Fibroblast of mammary gland (primary cell): ENCODE results near the gene TMCC1.
A peak's percentile ranks its signal among the peaks of the same experiment; 100 is the strongest.
"Not testable (repeated sequence)": the region's sequence is repeated elsewhere in the genome, so short reads cannot be mapped to it uniquely, and the experiment has no call there.

Experiments
- DNase-seq: peaks from one replicate; pipeline ENCODE4 v3.0.0-alpha.2; 2010; ENCODE audit warnings: low read depth
- H3K4me3 ChIP-seq: 2 replicates; pipeline ENCODE4 v1.5.1; 2011; ENCODE audit warnings: low read depth, mild to moderate bottlenecking, low read length, moderate library complexity; ENCODE audit not compliant: control insufficient read depth
- CTCF ChIP-seq: conservative IDR thresholded peaks from 2 replicates; pipeline ENCODE4 v1.5.1; 2011; ENCODE audit warnings: low read depth, low read length, inconsistent platforms; ENCODE audit not compliant: control insufficient read depth, insufficient read depth

Gene TMCC1

DNA sequence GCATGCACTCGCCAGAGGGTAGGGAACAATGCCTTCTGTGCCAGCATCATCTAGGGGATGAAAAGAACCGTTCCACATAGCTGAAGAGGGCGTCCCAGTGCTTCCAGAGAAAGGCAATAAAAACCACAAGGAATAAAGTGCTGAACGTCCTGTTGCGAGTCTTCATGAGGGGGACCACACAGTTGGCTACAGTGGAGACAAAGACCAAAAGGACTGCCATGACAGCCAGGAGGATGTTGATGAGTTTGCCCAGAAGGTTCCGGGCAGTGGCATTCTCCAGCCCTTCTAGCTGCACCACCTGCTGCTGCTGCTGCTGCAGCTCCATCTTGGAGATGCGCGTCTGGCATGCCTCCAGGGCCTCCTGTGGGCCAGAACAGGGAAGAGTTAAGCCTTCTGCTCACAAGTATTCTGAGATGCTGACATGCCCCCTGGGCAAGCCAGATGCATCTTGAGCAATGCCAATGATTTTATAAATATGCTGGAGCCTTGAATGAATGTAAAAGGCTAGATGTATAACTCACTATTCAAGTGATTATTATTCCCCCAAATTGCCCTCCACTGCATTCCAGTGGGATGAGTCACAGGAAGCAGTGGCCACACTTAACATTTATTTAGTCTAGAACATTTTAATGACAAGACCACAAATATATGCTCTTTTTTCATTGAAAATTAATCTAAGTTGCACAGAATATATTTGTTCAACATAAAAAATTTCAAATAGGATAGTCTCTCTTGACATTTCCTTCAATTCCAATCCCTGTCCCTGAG is 241.9 kb downstream of the TMCC1 start:
- peak; percentile 70 for DNase-seq
- no peak overlapping the region for H3K4me3 ChIP-seq
- no peak for TF ChIP-seq CTCF

DNA sequence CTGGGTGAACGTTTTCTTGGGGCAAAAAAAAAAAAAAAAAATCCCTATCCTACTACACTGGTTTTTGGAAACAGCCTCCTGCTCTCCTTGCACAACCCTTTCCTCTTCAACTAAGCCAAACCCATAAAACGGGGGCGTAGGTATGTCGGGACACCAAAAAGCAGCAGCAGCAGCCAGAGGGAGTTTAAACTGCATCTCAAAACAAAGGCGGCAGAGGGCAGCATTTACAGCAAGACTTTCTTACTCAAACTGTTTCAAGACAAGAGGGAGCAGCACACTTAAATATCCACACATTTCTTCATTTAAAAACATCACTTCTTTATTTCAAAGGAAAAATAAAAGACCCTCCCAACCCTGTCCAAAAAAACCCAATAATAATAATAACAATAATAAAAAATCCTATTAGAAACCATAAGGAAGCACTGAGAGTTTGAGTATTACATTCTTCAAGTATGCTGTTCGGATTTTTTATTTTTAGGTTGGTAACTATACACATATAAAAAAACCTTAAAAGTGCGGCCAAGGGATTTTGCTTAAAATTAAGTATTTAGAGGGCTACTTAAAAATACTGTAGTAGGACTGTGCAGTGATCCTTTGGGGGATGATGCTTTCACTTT is 243.1 kb downstream of the TMCC1 start:
- peak; percentile 77 for TF ChIP-seq CTCF
- peak; percentile 90 for DNase-seq

GRCh38 chr3:129648391-129648790 is 245.1 kb downstream of the TMCC1 start:
- no peak for DNase-seq
- no peak for TF ChIP-seq CTCF

More for the DNA sequence above, 243.1 kb downstream of the TMCC1 start:
- no peak overlapping the region for H3K4me3 ChIP-seq

GRCh38 chr3:129645286-129645685 is 248.2 kb downstream of the TMCC1 start:
- no peak for TF ChIP-seq CTCF
- DNase-seq: no peak
- no peak overlapping the region for H3K4me3 ChIP-seq

More at GRCh38 chr3:129648391-129648790, 245.1 kb downstream of the TMCC1 start:
- H3K4me3 ChIP-seq: no peak overlapping the region

GRCh38 chr3:129644836-129645235 is 248.7 kb downstream of the TMCC1 start:
- no peak overlapping the region for H3K4me3 ChIP-seq
- TF ChIP-seq CTCF: no peak

GRCh38 chr3:129641567-129642260 is 251.8 kb downstream of the TMCC1 start:
- DNase-seq, H3K4me3 ChIP-seq: not testable (repeated sequence)

More at GRCh38 chr3:129644836-129645235, 248.7 kb downstream of the TMCC1 start:
- DNase-seq: no peak

GRCh38 chr3:129640985-129641384 is 252.5 kb downstream of the TMCC1 start:
- H3K4me3 ChIP-seq, DNase-seq: not testable (repeated sequence)
